IMR-90 (cell line): ENCODE results near the gene GCK. TPM values are rescaled to one million over a fixed set of nuclear protein-coding genes. Genes with fewer than 3 reads are reported as not detected.

ENCODE experiments used
- ATAC-seq: fragments of 200-7000 bp; cut with Tn5 transposase; 2 replicates; pipeline ENCODE4 v1.9.1; 2020; ENCODE audit warnings: low read depth, mild to moderate bottlenecking, moderate library complexity
- BruUV-seq: library from RNA; stranded (reverse); fragments of 400-500 nt; replicated peaks from 2 replicates; lab custom pipeline; 2021; lab: Mats Ljungman, UMichigan
- CTCF ChIA-PET: fragments of 300-600 bp; formaldehyde crosslinking; extraction: SDS; loops from one replicate; lab custom pipeline; 2021; ENCODE audit warnings: antibody characterized with exemption; lab: Yijun Ruan, JAX
- POLR2A ChIA-PET: fragments of 300-600 bp; sonication (Branson Sonifier 250); formaldehyde crosslinking; loops from one replicate; lab custom pipeline; 2022; ENCODE audit warnings: antibody characterized with exemption; ENCODE audit not compliant: unreplicated experiment; lab: Charles Lee
- DNase-seq: peaks from one replicate; pipeline ENCODE4 v3.0.0; 2013
- H2AFZ ChIP-seq: replicated peaks from 2 replicates; pipeline ENCODE3; 2013; ENCODE audit warnings: low read length, mild to moderate bottlenecking; ENCODE audit not compliant: poor library complexity
- H2AK5ac ChIP-seq: 2 replicates; pipeline ENCODE4 v1.6.1; 2013; ENCODE audit warnings: low read depth, low read length, inconsistent platforms
- H2AK9ac ChIP-seq: replicated peaks from 2 replicates; pipeline ENCODE3; 2013; ENCODE audit warnings: mild to moderate bottlenecking, low read depth, low read length, moderate library complexity; ENCODE audit not compliant: poor library complexity
- H2BK120ac ChIP-seq: 2 replicates; pipeline ENCODE4 v1.6.1; 2013; ENCODE audit warnings: low read depth, low read length, inconsistent platforms
- H2BK15ac ChIP-seq: 3 replicates; pipeline ENCODE4 v1.6.1; 2013; ENCODE audit warnings: low read depth, low read length, inconsistent platforms
- H2BK20ac ChIP-seq: 2 replicates; pipeline ENCODE4 v1.6.1; 2013; ENCODE audit warnings: low read depth, mild to moderate bottlenecking, inconsistent platforms, low read length, moderate library complexity
- H2BK5ac ChIP-seq: 2 replicates; pipeline ENCODE4 v1.6.1; 2013; ENCODE audit warnings: mild to moderate bottlenecking, low read depth, low read length, inconsistent platforms; ENCODE audit not compliant: poor library complexity, severe bottlenecking
- H3K14ac ChIP-seq: replicated peaks from 2 replicates; pipeline ENCODE4 v1.6.1; 2013; ENCODE audit warnings: low read depth, low read length, inconsistent platforms
- H3K18ac ChIP-seq: 2 replicates; pipeline ENCODE4 v1.6.1; 2013; ENCODE audit warnings: low read depth, low read length, control low read depth
- H3K23ac ChIP-seq: 2 replicates; pipeline ENCODE4 v1.6.1; 2013; ENCODE audit warnings: low read depth, low read length, inconsistent platforms
- H3K27ac ChIP-seq: 2 replicates; pipeline ENCODE4 v1.5.1; 2013; ENCODE audit warnings: mild to moderate bottlenecking, control low read depth, low read length; ENCODE audit not compliant: insufficient read depth
- H3K27me3 ChIP-seq: 2 replicates; pipeline ENCODE4 v1.6.1; 2013; ENCODE audit warnings: low read length; ENCODE audit not compliant: control insufficient read depth, insufficient read depth
- H3K36me3 ChIP-seq: 2 replicates; pipeline ENCODE4 v1.6.1; 2013; ENCODE audit warnings: low read length, mixed read lengths; ENCODE audit not compliant: control insufficient read depth, insufficient read depth
- H3K4ac ChIP-seq: 2 replicates; pipeline ENCODE4 v1.6.1; 2013; ENCODE audit warnings: low read depth, low read length, inconsistent platforms
- H3K4me1 ChIP-seq: 2 replicates; pipeline ENCODE4 v1.6.1; 2013; ENCODE audit warnings: low read length, mixed read lengths; ENCODE audit not compliant: control insufficient read depth, insufficient read depth
- H3K4me2 ChIP-seq: 2 replicates; pipeline ENCODE4 v1.6.1; 2013; ENCODE audit warnings: low read depth, mild to moderate bottlenecking, control low read depth, low read length, moderate library complexity
- H3K4me3 ChIP-seq: 2 replicates; pipeline ENCODE4 v1.5.1; 2013; ENCODE audit warnings: low read depth, mild to moderate bottlenecking, control low read depth, low read length, moderate library complexity; ENCODE audit not compliant: insufficient read depth
- H3K56ac ChIP-seq: 2 replicates; pipeline ENCODE4 v1.6.1; 2013; ENCODE audit warnings: low read length, inconsistent platforms; ENCODE audit not compliant: insufficient read depth; ENCODE audit errors: extremely low read depth
- H3K79me1 ChIP-seq, 2 experiments: 2 replicates each; pipeline ENCODE4 v1.6.1; 2013; ENCODE audit warnings: low read length in 2 of 2, inconsistent platforms in 1 of 2, low read depth in 1 of 2
- H3K9ac ChIP-seq: 2 replicates; pipeline ENCODE4 v1.6.1; 2013; ENCODE audit warnings: low read depth, low read length, control low read depth
- H3K9me1 ChIP-seq: 2 replicates; pipeline ENCODE4 v1.6.1; 2013; ENCODE audit warnings: low read length, inconsistent platforms; ENCODE audit not compliant: insufficient read depth
- H3K9me3 ChIP-seq: 2 replicates; pipeline ENCODE4 v1.6.1; 2013; ENCODE audit warnings: low read length; ENCODE audit not compliant: control insufficient read depth, insufficient read depth
- H4K20me1 ChIP-seq: 2 replicates; pipeline ENCODE4 v1.6.1; 2013; ENCODE audit warnings: low read length, inconsistent platforms; ENCODE audit not compliant: insufficient read depth
- H4K5ac ChIP-seq: 2 replicates; pipeline ENCODE4 v1.6.1; 2013; ENCODE audit warnings: mild to moderate bottlenecking, low read depth, low read length, control low read depth
- H4K8ac ChIP-seq, 2 experiments: 2 replicates each; pipeline ENCODE4 v1.6.1; 2013; ENCODE audit warnings: low read depth in 2 of 2, low read length in 2 of 2, control low read depth in 1 of 2, inconsistent platforms in 1 of 2
- H4K91ac ChIP-seq: 2 replicates; pipeline ENCODE4 v1.6.1; 2013; ENCODE audit warnings: low read depth, low read length, inconsistent platforms; ENCODE audit not compliant: insufficient read depth
- BHLHE40 ChIP-seq: fragments of 150-350 bp; IDR thresholded peaks from 2 replicates; pipeline ENCODE4 v1.6.1; 2016; ENCODE audit warnings: mild to moderate bottlenecking, low read depth, low read length
- CEBPB ChIP-seq: IDR thresholded peaks from 2 replicates; pipeline ENCODE4 v1.6.1; 2012; ENCODE audit warnings: low read depth, low read length, improper control_type of control experiment
- CHD1 ChIP-seq: IDR thresholded peaks from 2 replicates; pipeline ENCODE4 v1.6.1; 2012; ENCODE audit warnings: low read depth, low read length, improper control_type of control experiment
- FOS ChIP-seq: fragments of 150-350 bp; IDR thresholded peaks from 2 replicates; pipeline ENCODE4 v1.6.1; 2016; ENCODE audit warnings: low read depth, low read length
- MAFK ChIP-seq: IDR thresholded peaks from 2 replicates; pipeline ENCODE4 v1.6.1; 2012; ENCODE audit warnings: low read depth, low read length, improper control_type of control experiment
- MAZ ChIP-seq: IDR thresholded peaks from 2 replicates; pipeline ENCODE4 v1.6.1; 2012; ENCODE audit warnings: low read depth, mild to moderate bottlenecking, low read length, improper control_type of control experiment, moderate library complexity, borderline replicate concordance
- MXI1 ChIP-seq: IDR thresholded peaks from 2 replicates; pipeline ENCODE4 v1.6.1; 2012; ENCODE audit warnings: low read depth, mild to moderate bottlenecking, low read length, moderate library complexity, borderline replicate concordance
- NFE2L2 ChIP-seq: fragments of 150-350 bp; IDR thresholded peaks from 2 replicates; pipeline ENCODE4 v1.6.1; 2016; ENCODE audit warnings: low read depth, mild to moderate bottlenecking, low read length
- POLR2A ChIP-seq: IDR thresholded peaks from 2 replicates; pipeline ENCODE4 v1.6.1; 2012; ENCODE audit warnings: mild to moderate bottlenecking, low read depth, low read length
- RAD21 ChIP-seq: IDR thresholded peaks from 2 replicates; pipeline ENCODE4 v1.6.1; 2012; ENCODE audit warnings: low read length, improper control_type of control experiment
- RCOR1 ChIP-seq: IDR thresholded peaks from 2 replicates; pipeline ENCODE4 v1.6.1; 2012; ENCODE audit warnings: mild to moderate bottlenecking, low read length, improper control_type of control experiment; ENCODE audit not compliant: insufficient replicate concordance
- RFX5 ChIP-seq: IDR thresholded peaks from 2 replicates; pipeline ENCODE4 v1.8.0; 2012; ENCODE audit warnings: low read depth, mild to moderate bottlenecking, low read length, moderate library complexity
- SMC3 ChIP-seq: fragments of 150-350 bp; IDR thresholded peaks from 2 replicates; pipeline ENCODE4 v1.6.1; 2016; ENCODE audit warnings: low read depth, mild to moderate bottlenecking, antibody characterized with exemption, low read length, moderate library complexity
- WGBS, 2 experiments: methylation state at CpG; one replicate each; pipeline versions ENCODE4 v1.1.5 to v1.1.7; 2013; ENCODE audit warnings: missing lambda C conversion rate in 2 of 2; ENCODE audit not compliant: insufficient read length in 1 of 2; ENCODE audit errors: extremely low coverage in 2 of 2; 5-methylcytosine and 5-hydroxymethylcytosine counted together
- dilution Hi-C: fragments of 300-500 bp; cut with HindIII; formaldehyde crosslinking; loops from one replicate; pipeline ENCODE4 v1.14.3; 2018; ENCODE audit warnings: low sequenced_read_pairs; ENCODE audit not compliant: unreplicated experiment
- in situ Hi-C: fragments of 300-500 bp; cut with MboI; formaldehyde crosslinking; loops from 3 replicates; pipeline ENCODE4 v1.14.3; 2019; ENCODE audit warnings: low sequenced_read_pairs, inconsistent platforms, mixed read lengths
- intact Hi-C: fragments of 100-400 bp; cut with micrococcal nuclease; formaldehyde crosslinking; loops from 2 replicates; pipeline ENCODE4 v1.10.0; 2022
- polyA plus RNA-seq, 3 experiments: library from polyadenylated mRNA; depleted of rRNA; stranded (reverse); fragments of >200 nt; gene quantifications; 2 replicates each; pipeline ENCODE4 v1.2.3, GENCODE V29; 2012; ENCODE audit warnings: low replicate concordance in 1 of 3
- total RNA-seq: library from RNA; depleted of rRNA; stranded (reverse); fragments of >200 nt; gene quantifications from 2 replicates; pipeline ENCODE4 v1.2.3, GENCODE V29; 2012
- TF ChIP-seq, protein P1 (sequence below): fragments of 150-350 bp; IDR thresholded peaks from 2 replicates; pipeline ENCODE4 v1.6.1; 2016; ENCODE audit warnings: low read depth, mild to moderate bottlenecking, low read length, moderate library complexity, borderline replicate concordance
- TF ChIP-seq, protein P2 (sequence below): fragments of 150-350 bp; IDR thresholded peaks from 2 replicates; pipeline ENCODE4 v1.6.1; 2017; ENCODE audit warnings: mild to moderate bottlenecking, antibody characterized with exemption, low read length, low read depth
- TF ChIP-seq, protein P3 (sequence below): conservative IDR thresholded peaks from 2 replicates; pipeline ENCODE4 v1.5.1; 2012; ENCODE audit warnings: mild to moderate bottlenecking, low read depth, low read length, improper control_type of control experiment

The GCK gene
- total and polyA plus RNA-seq, 2 of the 4 experiments (the other 2 are of a cell fraction), result 0.14 to 0.18 TPM

DNA sequence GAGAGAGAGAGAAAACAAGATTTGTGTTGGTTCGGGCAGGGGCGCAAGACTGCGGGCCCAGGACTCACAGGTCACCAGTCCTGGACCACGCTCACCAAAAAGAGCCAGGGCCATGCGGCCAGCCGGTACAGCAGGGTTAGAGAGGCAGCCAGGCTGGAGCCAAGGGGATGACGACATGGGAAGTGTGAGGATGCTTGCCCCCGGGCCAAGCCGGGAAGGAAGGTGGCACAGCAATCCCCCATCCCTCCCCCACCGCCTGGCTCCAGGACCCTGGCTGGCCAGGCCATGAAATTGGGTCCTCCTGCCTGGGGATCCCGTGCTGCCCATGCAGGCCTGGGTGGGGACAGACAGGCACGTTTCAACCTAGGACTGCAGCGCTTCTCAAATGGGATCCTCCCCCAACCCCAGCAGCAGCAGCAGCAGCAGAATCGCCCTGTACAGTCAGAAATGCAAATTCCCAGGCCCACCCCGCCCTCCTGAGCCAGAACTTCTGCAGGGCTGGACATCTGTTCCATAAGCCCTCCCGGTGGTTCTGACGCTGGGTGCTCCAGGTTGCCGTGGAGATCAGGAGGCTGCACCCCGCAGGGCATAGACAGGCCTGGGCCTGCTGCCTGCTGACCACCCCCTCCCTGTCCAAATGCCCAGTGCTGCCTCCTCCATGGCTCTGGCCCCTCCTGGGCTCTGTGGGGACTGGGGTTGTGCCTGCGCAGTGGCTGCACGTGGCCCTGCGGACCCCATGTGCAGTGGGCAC is 46.5 kb upstream of the GCK start:
- Histone ChIP-seq H3K9ac (no peak overlapping the region), H3K27me3 (peaks cover 30% of the 10 kb centered on the region), H2AK5ac (no peak overlapping the region), H3K27ac (no peak overlapping the region), H3K4ac (no peak overlapping the region), H2BK5ac (no peak overlapping the region), H3K4me1 (no peaks in the 10 kb centered on the region), H2BK15ac (no peak overlapping the region), H3K14ac (no peak overlapping the region), H4K91ac (no peak overlapping the region), H4K20me1 (no peaks in the 10 kb centered on the region), H3K9me3 (no peaks in the 10 kb centered on the region), H4K5ac (no peak overlapping the region), H3K18ac (no peak overlapping the region), H3K36me3 (no peaks in the 10 kb centered on the region), H3K4me3 (no peak overlapping the region), H2AFZ (peak overlapping the region; percentile 21), H4K8ac (no peak overlapping the region), H3K9me1 (no peaks in the 10 kb centered on the region), H3K4me2 (no peak overlapping the region), H3K56ac (no peak overlapping the region), H2BK20ac (no peak overlapping the region), H3K23ac (no peak overlapping the region), H2BK120ac (no peak overlapping the region), H2AK9ac (peak overlapping the region; percentile 15), H3K79me1 (no peaks in the 10 kb centered on the region)
- BruUV-seq, result no TSS peak
- intact Hi-C loops (no loop called here), in situ Hi-C loops (no loop called here), dilution Hi-C loops (no loop called here)
- DNase-seq (no peak), ATAC-seq (no peak)
- ChIA-PET POLR2A (no interaction called here), CTCF (no interaction called here)
- 84% methylated on average over 8 of the region's 22 CpGs; no CpG with 5 or more reads in 1 of the 2 experiments for WGBS, 2 experiments
- TF ChIP-seq MXI1 (no peak), MAFK (no peak), SMC3 (no peak), BHLHE40 (no peak), POLR2A (no peak), FOS (no peak), RAD21 (no peak), NFE2L2 (no peak), CEBPB (no peak), RCOR1 (no peak), CHD1 (no peak), RFX5 (no peak), MAZ (no peak)
- TF ChIP-seq, protein P1, sequence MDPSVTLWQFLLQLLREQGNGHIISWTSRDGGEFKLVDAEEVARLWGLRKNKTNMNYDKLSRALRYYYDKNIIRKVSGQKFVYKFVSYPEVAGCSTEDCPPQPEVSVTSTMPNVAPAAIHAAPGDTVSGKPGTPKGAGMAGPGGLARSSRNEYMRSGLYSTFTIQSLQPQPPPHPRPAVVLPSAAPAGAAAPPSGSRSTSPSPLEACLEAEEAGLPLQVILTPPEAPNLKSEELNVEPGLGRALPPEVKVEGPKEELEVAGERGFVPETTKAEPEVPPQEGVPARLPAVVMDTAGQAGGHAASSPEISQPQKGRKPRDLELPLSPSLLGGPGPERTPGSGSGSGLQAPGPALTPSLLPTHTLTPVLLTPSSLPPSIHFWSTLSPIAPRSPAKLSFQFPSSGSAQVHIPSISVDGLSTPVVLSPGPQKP, result no peak
- TF ChIP-seq, protein P2, sequence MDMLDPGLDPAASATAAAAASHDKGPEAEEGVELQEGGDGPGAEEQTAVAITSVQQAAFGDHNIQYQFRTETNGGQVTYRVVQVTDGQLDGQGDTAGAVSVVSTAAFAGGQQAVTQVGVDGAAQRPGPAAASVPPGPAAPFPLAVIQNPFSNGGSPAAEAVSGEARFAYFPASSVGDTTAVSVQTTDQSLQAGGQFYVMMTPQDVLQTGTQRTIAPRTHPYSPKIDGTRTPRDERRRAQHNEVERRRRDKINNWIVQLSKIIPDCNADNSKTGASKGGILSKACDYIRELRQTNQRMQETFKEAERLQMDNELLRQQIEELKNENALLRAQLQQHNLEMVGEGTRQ, result no peak
- TF ChIP-seq, protein P3, sequence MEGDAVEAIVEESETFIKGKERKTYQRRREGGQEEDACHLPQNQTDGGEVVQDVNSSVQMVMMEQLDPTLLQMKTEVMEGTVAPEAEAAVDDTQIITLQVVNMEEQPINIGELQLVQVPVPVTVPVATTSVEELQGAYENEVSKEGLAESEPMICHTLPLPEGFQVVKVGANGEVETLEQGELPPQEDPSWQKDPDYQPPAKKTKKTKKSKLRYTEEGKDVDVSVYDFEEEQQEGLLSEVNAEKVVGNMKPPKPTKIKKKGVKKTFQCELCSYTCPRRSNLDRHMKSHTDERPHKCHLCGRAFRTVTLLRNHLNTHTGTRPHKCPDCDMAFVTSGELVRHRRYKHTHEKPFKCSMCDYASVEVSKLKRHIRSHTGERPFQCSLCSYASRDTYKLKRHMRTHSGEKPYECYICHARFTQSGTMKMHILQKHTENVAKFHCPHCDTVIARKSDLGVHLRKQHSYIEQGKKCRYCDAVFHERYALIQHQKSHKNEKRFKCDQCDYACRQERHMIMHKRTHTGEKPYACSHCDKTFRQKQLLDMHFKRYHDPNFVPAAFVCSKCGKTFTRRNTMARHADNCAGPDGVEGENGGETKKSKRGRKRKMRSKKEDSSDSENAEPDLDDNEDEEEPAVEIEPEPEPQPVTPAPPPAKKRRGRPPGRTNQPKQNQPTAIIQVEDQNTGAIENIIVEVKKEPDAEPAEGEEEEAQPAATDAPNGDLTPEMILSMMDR, result no peak
